GM12891 (cell line): ENCODE measurements around the gene PF4V1. TPM values are rescaled to one million over a fixed set of nuclear protein-coding genes. Genes with fewer than 3 reads are reported as not detected.

Source experiments
- DNase-seq: peaks from one replicate; pipeline ENCODE4 v3.0.0; 2011; ENCODE audit warnings: low spot score; ENCODE audit not compliant: insufficient read length
- FAIRE-seq: peaks from 2 replicates; lab custom pipeline; 2011; peaks lifted over from hg19 to GRCh38; lab: Jason Lieb, UNC
- PAX5 ChIP-seq: IDR thresholded peaks from 2 replicates; pipeline ENCODE4 v1.6.1; 2011; ENCODE audit warnings: low read length, moderate library complexity, mild to moderate bottlenecking; ENCODE audit not compliant: insufficient read depth, severe bottlenecking
- POLR2A ChIP-seq: IDR thresholded peaks from 2 replicates; pipeline ENCODE4 v1.6.1; 2011; ENCODE audit warnings: low read depth, low read length, control low read depth
- POLR2AphosphoS5 ChIP-seq: IDR thresholded peaks from 2 replicates; pipeline ENCODE4 v1.6.1; 2011; ENCODE audit warnings: low read depth, low read length, control low read depth
- POU2F2 ChIP-seq: IDR thresholded peaks from 2 replicates; pipeline ENCODE4 v1.6.1; 2011; ENCODE audit warnings: low read depth, mild to moderate bottlenecking, control low read depth, low read length, moderate library complexity
- SPI1 ChIP-seq: IDR thresholded peaks from 2 replicates; pipeline ENCODE4 v1.6.1; 2011; ENCODE audit warnings: low read depth, low read length, control low read depth
- TAF1 ChIP-seq: IDR thresholded peaks from 2 replicates; pipeline ENCODE4 v1.6.1; 2011; ENCODE audit warnings: low read depth, low read length, control low read depth
- polyA plus RNA-seq: library from polyadenylated mRNA; unstranded; fragments of >200 nt; gene quantifications from one replicate; pipeline ENCODE4 v1.2.1, GENCODE V29; 2012; ENCODE audit warnings: low read depth, missing spikeins, inconsistent platforms; ENCODE audit not compliant: missing spikeins

PF4V1 gene, protein sequence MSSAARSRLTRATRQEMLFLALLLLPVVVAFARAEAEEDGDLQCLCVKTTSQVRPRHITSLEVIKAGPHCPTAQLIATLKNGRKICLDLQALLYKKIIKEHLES
- polyA plus RNA-seq: not detected

DNA sequence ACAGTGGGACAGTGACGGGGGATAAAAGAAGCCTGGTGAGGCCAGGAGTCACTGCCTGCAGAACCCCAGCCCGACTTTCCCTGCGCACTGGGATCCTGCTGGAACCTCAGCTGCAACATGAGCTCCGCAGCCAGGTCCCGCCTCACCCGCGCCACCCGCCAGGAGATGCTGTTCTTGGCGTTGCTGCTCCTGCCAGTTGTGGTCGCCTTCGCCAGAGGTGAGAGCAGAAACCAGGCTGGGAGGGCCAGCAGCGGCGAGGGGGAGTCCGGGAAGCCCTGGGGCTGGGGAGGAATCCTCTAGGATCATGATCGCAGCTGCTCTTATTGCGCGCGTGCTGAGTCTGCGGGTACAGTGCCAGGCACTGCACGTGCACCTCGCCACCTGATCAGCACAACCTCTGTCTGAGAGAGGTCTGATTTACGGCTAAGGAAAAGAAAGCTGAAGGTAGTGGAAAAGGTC, at the start of gene PF4V1:
Gene PF4V1 (plus strand): TSS at position 51 of the 459 bp plus-strand sequence. CDS start 67 bp downstream, at position 118.
- DNase-seq (no peak), FAIRE-seq (no peak)
- TF ChIP-seq POU2F2 (no peak), SPI1 (no peak), POLR2AphosphoS5 (no peak), POLR2A (no peak), TAF1 (no peak), PAX5 (no peak)

DNA sequence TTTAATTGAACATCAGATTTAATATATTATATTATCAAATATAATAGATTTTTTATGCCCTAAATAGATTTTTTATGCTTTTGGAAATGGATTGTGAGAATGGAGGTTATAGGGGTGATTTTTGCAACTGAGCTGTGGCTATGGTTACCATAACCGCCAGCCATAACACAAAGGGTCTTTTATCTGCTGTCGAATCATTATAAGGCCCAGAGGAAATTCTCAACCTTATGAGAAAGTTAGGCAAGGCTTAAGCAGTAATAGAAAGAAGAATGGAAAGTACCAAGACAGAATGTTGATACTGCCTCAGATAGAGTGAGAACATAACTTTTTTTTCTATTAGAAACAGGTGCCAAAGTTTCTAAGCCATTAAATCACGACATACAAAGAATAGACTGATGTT, 42.9 kb upstream of the PF4V1 start:
- TF ChIP-seq POLR2AphosphoS5: no peak
- no peak for TF ChIP-seq PAX5
- TF ChIP-seq POU2F2: no peak
- no peak for TF ChIP-seq SPI1
- no peak for TF ChIP-seq POLR2A
- no peak for TF ChIP-seq TAF1
- FAIRE-seq (no peak), DNase-seq (no peak)

DNA sequence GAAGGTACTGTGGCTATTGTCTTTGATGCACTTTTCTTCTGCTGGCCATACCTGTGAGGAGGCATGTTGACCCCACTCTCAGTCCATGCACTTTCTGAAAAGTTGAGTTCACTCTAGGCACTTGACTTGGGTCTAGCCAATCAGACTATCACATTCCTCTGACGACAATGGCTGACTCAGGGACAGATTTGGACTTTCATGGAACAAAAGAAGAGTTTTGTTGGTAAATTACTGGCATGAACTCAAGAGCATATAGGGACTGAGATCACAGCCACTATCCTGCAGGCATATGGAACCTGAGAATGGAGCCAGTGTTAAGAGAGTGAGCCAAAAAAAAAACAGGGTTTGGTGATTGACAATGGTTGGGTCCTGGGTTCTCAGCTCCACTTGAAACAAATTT, 41.3 kb upstream of the PF4V1 start:
- TF ChIP-seq POLR2AphosphoS5 (no peak), TAF1 (no peak), POLR2A (no peak), SPI1 (no peak), POU2F2 (no peak), PAX5 (no peak)
- DNase-seq (no peak), FAIRE-seq (no peak)

DNA sequence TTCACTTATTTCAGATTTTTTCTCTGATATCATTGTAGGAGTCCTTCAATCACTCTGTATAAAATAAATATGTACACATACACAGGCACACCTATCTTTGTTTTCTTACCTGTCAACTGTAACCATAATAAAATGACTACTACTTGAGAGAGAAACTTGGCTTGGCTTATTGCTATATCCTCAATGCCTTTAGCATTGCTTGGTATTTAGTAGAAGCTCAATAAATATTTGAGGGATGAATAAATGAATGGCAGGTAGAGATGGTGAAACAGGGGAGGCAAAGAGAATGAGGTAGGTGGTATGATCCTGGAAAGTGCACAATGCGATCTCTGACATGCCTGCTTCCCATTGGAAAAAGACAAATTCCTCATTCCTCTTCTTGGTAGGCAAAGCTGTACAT, 38.4 kb upstream of the PF4V1 start:
- TF ChIP-seq POU2F2 (no peak), POLR2AphosphoS5 (no peak), TAF1 (no peak), POLR2A (no peak), SPI1 (no peak), PAX5 (no peak)
- DNase-seq: no peak
- FAIRE-seq: no peak

DNA sequence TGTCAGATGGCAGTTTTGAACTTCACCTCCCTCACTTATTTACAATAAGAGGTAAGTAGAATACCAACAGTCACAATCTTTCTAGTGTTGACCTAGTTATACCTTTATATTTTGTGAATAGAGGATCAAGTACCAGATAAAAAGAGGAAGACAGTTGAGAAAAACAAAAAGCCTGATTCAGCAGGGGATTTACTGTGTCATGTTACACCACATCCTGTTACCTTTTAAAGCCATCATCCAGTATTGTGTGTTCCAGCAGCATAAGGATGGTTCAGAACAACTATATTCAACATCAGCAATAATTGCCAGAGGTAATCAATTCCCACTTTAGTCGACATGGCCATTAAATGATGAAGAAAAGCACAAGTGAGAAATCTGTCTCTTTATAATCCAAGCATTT, 38.0 kb upstream of the PF4V1 start:
- FAIRE-seq (no peak), DNase-seq (no peak)
- TF ChIP-seq SPI1: 0 out of 2 replicates have a peak, but pooled peaks have one; percentile 23
- TF ChIP-seq POLR2AphosphoS5: no peak

DNA sequence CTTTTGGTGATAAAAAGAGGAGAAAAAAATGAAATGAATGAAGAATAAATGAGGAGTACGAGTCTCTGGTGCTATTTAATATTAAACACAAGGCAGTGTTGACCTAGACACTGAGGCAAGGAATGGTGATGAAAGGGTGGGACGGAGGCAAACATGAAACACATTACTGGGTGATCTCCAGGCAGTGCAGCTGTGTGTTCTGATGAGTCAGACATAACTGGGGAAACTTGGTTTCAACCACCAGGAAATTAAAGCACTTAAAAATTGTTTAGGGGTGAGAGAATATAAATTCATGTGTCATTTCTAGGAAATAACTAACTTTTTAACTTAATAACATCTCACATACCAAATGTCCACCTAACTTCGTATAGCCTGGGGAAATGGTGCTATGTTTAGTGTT, 36.3 kb upstream of the PF4V1 start:
- DNase-seq: no peak

DNA sequence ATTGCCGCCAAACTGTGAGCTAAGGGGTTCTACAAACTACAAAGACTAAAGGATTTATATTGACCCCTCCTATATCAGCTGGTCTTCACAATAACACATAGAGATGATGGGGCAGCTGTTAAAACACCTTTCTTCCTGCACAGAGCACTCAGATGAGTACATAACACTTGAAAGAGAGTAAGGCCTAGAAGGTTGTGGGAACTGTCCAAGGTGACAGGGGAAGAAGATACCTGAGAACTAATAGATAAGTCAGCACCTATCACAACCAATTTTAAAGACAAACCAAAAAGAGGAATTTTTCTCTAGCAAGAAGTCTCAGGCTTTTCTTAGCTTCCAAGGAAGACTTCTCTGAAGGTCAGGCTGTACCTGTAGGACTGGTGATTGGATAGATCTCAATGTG, 35.8 kb upstream of the PF4V1 start:
- DNase-seq (no peak), FAIRE-seq (no peak)
- TF ChIP-seq POLR2AphosphoS5: no peak
- no peak for TF ChIP-seq TAF1
- no peak for TF ChIP-seq POU2F2
- TF ChIP-seq POLR2A: no peak
- no peak for TF ChIP-seq PAX5
- no peak for TF ChIP-seq SPI1

More for the DNA sequence above, 36.3 kb upstream of the PF4V1 start:
- no peak for FAIRE-seq
- TF ChIP-seq POLR2AphosphoS5: no peak
- no peak for TF ChIP-seq POLR2A
- no peak for TF ChIP-seq PAX5
- no peak for TF ChIP-seq TAF1
- TF ChIP-seq SPI1: no peak
- no peak for TF ChIP-seq POU2F2

DNA sequence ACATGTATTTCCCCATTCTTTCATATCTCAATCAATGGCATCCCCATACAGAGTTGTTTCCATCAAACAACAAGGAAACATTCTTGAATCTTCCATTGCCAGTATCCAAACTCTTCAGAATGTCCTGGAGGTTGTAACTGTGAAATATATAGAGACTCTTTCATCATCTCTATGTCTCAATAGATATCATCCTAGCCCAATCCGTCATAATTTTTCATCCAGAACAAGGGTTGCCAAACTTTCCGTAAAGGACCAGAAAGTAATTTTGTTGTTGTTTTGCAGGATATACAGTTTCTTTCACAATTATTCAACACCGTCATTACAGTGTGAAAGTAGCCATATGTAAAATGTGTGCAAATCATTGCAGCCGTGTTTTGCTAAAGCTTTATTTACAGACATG, 31.8 kb upstream of the PF4V1 start:
- DNase-seq (no peak), FAIRE-seq (no peak)
- TF ChIP-seq PAX5 (no peak), SPI1 (no peak), POLR2AphosphoS5 (no peak), POU2F2 (no peak), POLR2A (no peak), TAF1 (no peak)

DNA sequence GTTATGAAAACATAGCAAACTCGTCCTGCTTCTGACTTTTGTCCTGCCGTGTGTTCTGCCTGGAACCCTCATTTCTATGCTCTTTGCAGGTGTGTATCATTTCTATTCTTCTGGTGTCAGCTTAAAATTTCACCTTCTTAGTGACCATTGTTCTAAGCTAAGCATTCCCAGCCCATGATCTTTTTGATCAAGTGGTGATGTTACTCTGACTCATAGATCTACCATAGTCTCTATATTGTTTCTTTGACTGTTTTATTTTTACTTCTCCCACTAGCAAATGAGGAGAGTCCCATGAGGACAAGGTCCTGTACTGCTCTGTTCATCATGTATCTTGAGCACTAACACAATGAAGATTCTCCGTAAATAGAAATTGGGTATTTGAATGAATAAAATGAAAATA, 30.7 kb upstream of the PF4V1 start:
- DNase-seq (no peak), FAIRE-seq (no peak)
- TF ChIP-seq PAX5: no peak
- no peak for TF ChIP-seq POLR2A

DNA sequence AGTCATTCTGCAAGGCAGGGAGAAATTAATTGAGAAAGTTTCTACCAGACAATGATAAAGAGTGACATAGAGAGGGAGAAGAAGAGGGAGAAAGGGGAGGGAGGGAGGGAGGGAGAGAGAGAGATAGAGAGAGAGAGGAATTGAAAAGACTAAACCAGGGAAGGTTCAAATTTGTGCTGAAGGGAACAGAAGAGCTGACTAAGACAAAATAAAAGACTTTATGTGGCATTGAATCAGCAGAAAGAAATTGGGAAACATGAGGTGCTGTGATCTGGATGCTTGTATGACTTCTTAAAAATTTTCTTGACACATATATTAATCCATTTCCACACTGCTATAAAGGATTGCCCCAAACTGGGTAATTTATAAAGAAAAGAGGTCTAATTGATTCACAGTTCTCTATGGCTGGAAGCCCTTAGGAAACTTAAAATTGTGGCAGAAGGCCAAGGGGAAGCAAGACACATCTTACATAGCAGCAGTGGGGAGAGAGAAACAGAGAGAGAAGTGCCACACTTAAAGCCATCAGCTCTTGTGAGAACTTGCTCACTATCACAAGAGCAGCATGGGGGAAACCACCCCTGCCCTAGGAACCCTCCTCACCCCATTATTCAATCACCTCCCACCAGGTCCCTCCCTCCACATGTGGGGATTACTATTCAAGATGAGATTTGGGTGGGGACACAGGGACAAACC, 30.1 kb upstream of the PF4V1 start:
- DNase-seq (no peak), FAIRE-seq (no peak)
- TF ChIP-seq SPI1: no peak
